ENCODE data around the gene PMVK.

Gene PMVK

DNA sequence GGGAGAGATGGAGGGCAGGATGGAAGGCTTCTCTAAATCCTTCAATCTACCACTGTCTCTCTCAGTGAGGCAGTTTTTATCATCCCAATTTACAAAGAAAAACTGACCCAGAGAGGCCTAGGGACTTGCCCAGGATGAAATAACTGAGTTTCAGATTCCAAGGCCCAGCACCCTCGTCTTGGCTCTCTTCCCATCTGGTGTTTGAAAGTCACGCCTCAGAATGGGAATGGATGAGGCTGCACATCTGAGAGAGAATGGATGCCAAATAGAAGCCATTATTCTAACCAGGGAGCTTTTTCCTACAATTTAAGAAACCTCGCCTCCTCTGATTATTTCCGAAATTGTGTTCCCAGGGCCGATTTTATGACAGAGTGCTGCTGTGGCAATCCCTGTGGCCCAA, 55.8 kb downstream of the PMVK start:
- Histone ChIP-seq H3K4me1 (ENCODE audit: control insufficient read depth in 2 of 2, insufficient read depth in 2 of 2, low read length in 2 of 2) (peaks cover 0 to 9% of the 10 kb centered on the region in 2 donors), H3K36me3 (ENCODE audit: control insufficient read depth in 2 of 2, insufficient read depth in 2 of 2, low read length in 2 of 2) (no peaks in the 10 kb centered on the region), H3K9ac (ENCODE audit: low read depth in 1 of 2, low read length in 2 of 2) (no peak overlapping the region), H3K4me3 (ENCODE audit: low read length in 2 of 2) (no peak overlapping the region), H3K9me3 (ENCODE audit: control insufficient read depth in 2 of 2, low read length in 2 of 2) (no peaks in the 10 kb centered on the region), H3K27me3 (ENCODE audit: control insufficient read depth in 2 of 2, insufficient read depth in 2 of 2, low read length in 2 of 2) (no peaks in the 10 kb centered on the region), H3K27ac (ENCODE audit: low read depth in 2 of 2, low read length in 2 of 2) (no peak overlapping the region)

DNA sequence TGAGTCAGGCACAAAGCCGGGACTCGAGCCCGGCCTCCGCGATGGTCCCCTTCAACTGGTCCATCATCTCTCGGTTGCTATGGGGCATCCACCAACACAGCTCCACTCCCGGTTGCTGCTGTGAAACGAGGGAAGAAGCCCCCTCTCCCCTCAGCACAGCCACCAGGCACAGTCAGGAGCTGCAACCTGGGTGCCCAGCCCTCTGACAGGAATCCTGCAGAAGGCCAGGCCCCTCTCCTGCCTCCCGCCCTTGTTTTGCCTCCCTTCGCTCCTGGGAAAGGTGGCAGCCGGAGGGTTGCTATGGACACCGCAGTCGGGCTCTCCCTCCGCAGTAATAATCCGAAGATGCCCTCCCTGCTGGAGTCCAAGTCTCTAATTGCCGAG, 57.5 kb downstream of the PMVK start:
- Histone ChIP-seq H3K27ac (ENCODE audit: low read depth in 2 of 2, low read length in 2 of 2) (no peak overlapping the region), H3K9ac (ENCODE audit: low read depth in 1 of 2, low read length in 2 of 2) (no peak overlapping the region), H3K9me3 (ENCODE audit: control insufficient read depth in 2 of 2, low read length in 2 of 2) (no peaks in the 10 kb centered on the region), H3K4me1 (ENCODE audit: control insufficient read depth in 2 of 2, insufficient read depth in 2 of 2, low read length in 2 of 2) (peaks cover 0 to 9% of the 10 kb centered on the region in 2 donors), H3K36me3 (ENCODE audit: control insufficient read depth in 2 of 2, insufficient read depth in 2 of 2, low read length in 2 of 2) (no peaks in the 10 kb centered on the region), H3K27me3 (ENCODE audit: control insufficient read depth in 2 of 2, insufficient read depth in 2 of 2, low read length in 2 of 2) (no peaks in the 10 kb centered on the region), H3K4me3 (ENCODE audit: low read length in 2 of 2) (no peak overlapping the region)

DNA sequence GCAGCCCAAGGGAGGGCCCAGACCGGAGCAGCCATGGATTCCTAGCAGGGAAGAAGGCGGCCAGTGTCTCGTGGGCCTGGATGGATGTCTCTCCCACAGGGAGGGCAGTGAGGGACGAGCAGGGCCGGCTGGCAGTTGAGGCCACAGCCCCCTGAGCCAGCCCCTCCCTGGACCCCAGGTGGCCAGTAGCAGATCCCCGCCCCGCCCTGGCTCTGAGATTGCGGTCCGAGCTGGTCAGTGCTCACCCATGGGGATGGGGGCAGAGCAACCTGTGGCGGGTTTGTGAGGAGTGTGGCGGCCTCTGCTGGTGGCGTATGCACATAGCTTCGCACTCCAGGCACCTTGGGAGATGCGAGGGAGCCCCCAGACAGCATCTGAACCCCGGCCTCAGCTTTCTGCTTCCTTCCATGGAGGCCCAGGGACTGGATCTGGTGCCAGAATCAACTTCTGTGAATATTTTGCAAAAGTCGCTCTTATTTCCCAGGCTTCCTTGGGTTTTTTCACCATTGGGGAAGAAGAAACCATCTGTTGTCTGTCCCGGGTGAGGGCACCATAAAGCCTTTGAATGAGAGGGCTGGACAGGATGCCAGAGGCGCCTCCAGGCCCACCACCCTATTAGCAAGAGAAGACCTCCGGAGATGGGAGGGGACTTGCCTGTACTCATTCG, 58.0 kb downstream of the PMVK start:
- no peaks in the 10 kb centered on the region for H3K27me3 ChIP-seq (ENCODE audit: control insufficient read depth in 2 of 2, insufficient read depth in 2 of 2, low read length in 2 of 2)
- H3K9me3 ChIP-seq (ENCODE audit: control insufficient read depth in 2 of 2, low read length in 2 of 2) = no peaks in the 10 kb centered on the region
- no peaks in the 10 kb centered on the region for H3K36me3 ChIP-seq (ENCODE audit: control insufficient read depth in 2 of 2, insufficient read depth in 2 of 2, low read length in 2 of 2)
- peaks cover 0 to 9% of the 10 kb centered on the region in 2 donors for H3K4me1 ChIP-seq (ENCODE audit: control insufficient read depth in 2 of 2, insufficient read depth in 2 of 2, low read length in 2 of 2)
- H3K4me3 ChIP-seq (ENCODE audit: low read length in 2 of 2) = no peak overlapping the region
- no peak overlapping the region for H3K9ac ChIP-seq (ENCODE audit: low read depth in 1 of 2, low read length in 2 of 2)
- H3K27ac ChIP-seq (ENCODE audit: low read depth in 2 of 2, low read length in 2 of 2) = no peak overlapping the region

DNA sequence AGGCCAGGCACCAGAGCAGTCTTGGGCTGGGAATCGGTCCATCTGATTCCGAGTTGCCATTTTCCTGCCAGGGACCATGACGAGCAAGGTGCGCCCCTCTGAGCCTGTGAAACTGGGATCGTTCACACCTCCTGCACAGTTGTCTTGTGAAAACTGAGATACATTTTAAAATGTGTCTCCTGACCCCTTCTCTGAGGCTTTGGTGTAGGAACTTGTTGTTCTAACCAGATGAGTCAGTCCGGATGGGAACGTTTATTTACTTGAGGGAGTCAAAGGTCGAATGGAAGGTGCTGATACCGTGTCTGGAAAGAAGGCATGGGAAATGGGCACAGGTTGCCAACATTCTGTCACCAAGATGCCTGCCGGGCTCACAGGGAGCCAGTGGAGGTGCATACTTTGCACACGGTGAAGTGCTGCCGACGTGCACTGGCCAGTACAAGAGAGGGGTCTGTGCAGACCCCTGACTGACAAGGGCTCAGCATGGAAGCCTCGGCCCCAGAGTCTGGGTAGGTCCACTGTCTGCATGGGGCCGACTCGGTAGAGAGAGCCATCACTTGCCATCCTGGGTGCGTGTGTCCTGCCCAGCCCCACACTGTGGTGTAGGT, 59.0 kb downstream of the PMVK start:
- Histone ChIP-seq H3K36me3 (ENCODE audit: control insufficient read depth in 2 of 2, insufficient read depth in 2 of 2, low read length in 2 of 2) (no peaks in the 10 kb centered on the region), H3K27ac (ENCODE audit: low read depth in 2 of 2, low read length in 2 of 2) (no peak overlapping the region), H3K9ac (ENCODE audit: low read depth in 1 of 2, low read length in 2 of 2) (no peak overlapping the region), H3K4me3 (ENCODE audit: low read length in 2 of 2) (no peak overlapping the region), H3K9me3 (ENCODE audit: control insufficient read depth in 2 of 2, low read length in 2 of 2) (no peaks in the 10 kb centered on the region), H3K27me3 (ENCODE audit: control insufficient read depth in 2 of 2, insufficient read depth in 2 of 2, low read length in 2 of 2) (no peaks in the 10 kb centered on the region), H3K4me1 (ENCODE audit: control insufficient read depth in 2 of 2, insufficient read depth in 2 of 2, low read length in 2 of 2) (peaks cover 0 to 9% of the 10 kb centered on the region in 2 donors)

DNA sequence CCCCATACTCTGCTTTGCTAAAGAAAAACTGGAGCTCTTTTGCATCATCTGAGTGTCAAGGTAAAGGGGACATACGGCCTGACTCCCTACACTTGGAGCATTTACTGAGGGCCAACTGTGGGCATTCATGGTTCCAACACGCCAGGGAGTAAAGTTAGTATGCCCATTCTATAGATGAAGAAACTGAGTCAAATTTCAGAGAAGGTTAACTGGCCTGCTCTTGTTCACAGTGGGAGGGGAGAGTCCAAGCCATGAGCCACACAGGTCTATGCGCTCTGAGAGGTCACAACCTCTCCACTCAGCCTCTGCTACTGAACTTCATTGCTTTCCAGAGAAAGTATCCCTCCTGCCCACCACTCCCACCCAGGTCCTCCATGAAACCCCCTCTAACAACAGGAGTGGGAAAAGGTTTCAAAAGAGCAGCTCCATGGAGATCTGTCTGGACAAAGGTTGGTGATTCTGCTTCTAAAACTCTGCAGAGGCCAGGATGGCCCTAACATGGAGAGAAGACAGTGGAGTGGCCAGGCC, 59.6 kb downstream of the PMVK start:
- no peak overlapping the region for H3K4me3 ChIP-seq (ENCODE audit: low read length in 2 of 2)
- no peaks in the 10 kb centered on the region for H3K36me3 ChIP-seq (ENCODE audit: control insufficient read depth in 2 of 2, insufficient read depth in 2 of 2, low read length in 2 of 2)
- H3K9me3 ChIP-seq (ENCODE audit: control insufficient read depth in 2 of 2, low read length in 2 of 2) = no peaks in the 10 kb centered on the region
- no peak overlapping the region for H3K9ac ChIP-seq (ENCODE audit: low read depth in 1 of 2, low read length in 2 of 2)
- H3K4me1 ChIP-seq (ENCODE audit: control insufficient read depth in 2 of 2, insufficient read depth in 2 of 2, low read length in 2 of 2) = peaks cover 0 to 9% of the 10 kb centered on the region in 2 donors
- no peaks in the 10 kb centered on the region for H3K27me3 ChIP-seq (ENCODE audit: control insufficient read depth in 2 of 2, insufficient read depth in 2 of 2, low read length in 2 of 2)
- H3K27ac ChIP-seq (ENCODE audit: low read depth in 2 of 2, low read length in 2 of 2) = no peak overlapping the region
